CD14-positive monocyte (primary cell): Measurements from ENCODE around the gene SLC25A1. TPM values are rescaled to one million over a fixed set of nuclear protein-coding genes. Genes with fewer than 3 reads are reported as not detected.

ENCODE experiments used
- DNase-seq, 3 donors: peaks; one replicate each; pipeline ENCODE4 v3.0.0-alpha.2; 2011 to 2022
- H2AFZ ChIP-seq: 2 replicates; pipeline ENCODE4 v1.6.0; 2012; ENCODE audit warnings: mild to moderate bottlenecking, low read depth, low read length, inconsistent platforms; ENCODE audit not compliant: insufficient read depth, poor library complexity, severe bottlenecking
- H3K27ac ChIP-seq, 2 donors: 1 replicate in 1 of 2; 2 replicates in 1 of 2; pipeline ENCODE4 v1.5.1; 2012 to 2013; ENCODE audit warnings: low read length in 2 of 2, control low read depth in 1 of 2, inconsistent platforms in 1 of 2, low read depth in 1 of 2, mild to moderate bottlenecking in 1 of 2
- H3K27me3 ChIP-seq, 2 donors: one replicate each; pipeline versions ENCODE4 v1.6.0 to v1.6.1; 2011 to 2013; ENCODE audit warnings: low read length in 2 of 2; ENCODE audit not compliant: control insufficient read depth in 2 of 2, insufficient read depth in 2 of 2
- H3K36me3 ChIP-seq, 2 donors: replicated peaks in 1 of 2; 1 replicate in 1 of 2; 2 replicates in 1 of 2; pipeline versions ENCODE4 v1.5.1 to v1.6.1; 2012 to 2013; ENCODE audit warnings: low read length in 2 of 2, control low read depth in 1 of 2, inconsistent platforms in 1 of 2, mild to moderate bottlenecking in 1 of 2; ENCODE audit not compliant: insufficient read depth in 2 of 2, control insufficient read depth in 1 of 2
- H3K4me1 ChIP-seq, 2 donors: 1 replicate in 1 of 2; 2 replicates in 1 of 2; pipeline versions ENCODE4 v1.5.1 to v1.6.1; 2012 to 2013; ENCODE audit warnings: low read length in 2 of 2, control low read depth in 1 of 2, inconsistent platforms in 1 of 2, mild to moderate bottlenecking in 1 of 2, moderate library complexity in 1 of 2; ENCODE audit not compliant: insufficient read depth in 2 of 2, control insufficient read depth in 1 of 2
- H3K4me2 ChIP-seq: replicated peaks from 2 replicates; pipeline ENCODE3; 2012; ENCODE audit warnings: low read length, moderate library complexity, mild to moderate bottlenecking; ENCODE audit not compliant: poor library complexity, severe bottlenecking; ENCODE audit errors: extremely low read depth
- H3K4me3 ChIP-seq, 3 experiments: fragments of 200-600 bp in 1 of 3; sonication (generic) in 1 of 3; replicated peaks in 1 of 3; 1 replicate in 2 of 3; 2 replicates in 1 of 3; pipeline ENCODE4 v1.5.1; 2011 to 2013; ENCODE audit warnings: low read length in 3 of 3, mild to moderate bottlenecking in 3 of 3, control low read depth in 2 of 3, low read depth in 2 of 3, inconsistent platforms in 1 of 3, moderate library complexity in 1 of 3
- H3K79me2 ChIP-seq: 2 replicates; pipeline ENCODE4 v1.6.0; 2012; ENCODE audit warnings: mild to moderate bottlenecking, control low read depth, inconsistent platforms, low read length, moderate library complexity; ENCODE audit not compliant: insufficient read depth
- H3K9ac ChIP-seq: 2 replicates; pipeline ENCODE4 v1.6.0; 2017; ENCODE audit warnings: low read length, mild to moderate bottlenecking; ENCODE audit not compliant: insufficient read depth, poor library complexity, severe bottlenecking
- H3K9me3 ChIP-seq, 2 donors: replicated peaks in 1 of 2; 1 replicate in 1 of 2; 2 replicates in 1 of 2; pipeline versions ENCODE4 v1.5.1 to v1.6.1; 2012 to 2013; ENCODE audit warnings: low read length in 2 of 2, control low read depth in 1 of 2; ENCODE audit not compliant: control insufficient read depth in 1 of 2, insufficient read depth in 1 of 2
- H4K20me1 ChIP-seq: 2 replicates; pipeline ENCODE4 v1.6.0; 2012; ENCODE audit warnings: mild to moderate bottlenecking, low read length, control low read depth, moderate library complexity; ENCODE audit not compliant: insufficient read depth
- H3K27ac Mint-ChIP-seq, 7 donors: one replicate each; pipeline ENCODE4 v1.8.0; 2020; ENCODE audit warnings: mild to moderate bottlenecking in 7 of 7, mixed read lengths in 7 of 7, moderate library complexity in 6 of 7, inconsistent platforms in 2 of 7
- H3K27me3 Mint-ChIP-seq, 3 donors: one replicate each; pipeline ENCODE4 v1.8.0; 2021 to 2022; ENCODE audit warnings: low read depth in 3 of 3, mild to moderate bottlenecking in 3 of 3, mixed read lengths in 3 of 3, moderate library complexity in 3 of 3, inconsistent platforms in 1 of 3
- H3K36me3 Mint-ChIP-seq, 2 donors: one replicate each; pipeline ENCODE4 v1.8.0; 2020; ENCODE audit warnings: mixed read lengths in 2 of 2, inconsistent platforms in 1 of 2, mild to moderate bottlenecking in 1 of 2
- H3K4me1 Mint-ChIP-seq: one replicate; pipeline ENCODE4 v1.8.0; 2020; ENCODE audit warnings: mild to moderate bottlenecking, mixed read lengths
- H3K4me3 Mint-ChIP-seq, 2 donors: one replicate each; pipeline ENCODE4 v1.8.0; 2020; ENCODE audit warnings: mild to moderate bottlenecking in 2 of 2, mixed read lengths in 2 of 2, moderate library complexity in 1 of 2
- H3K9me3 Mint-ChIP-seq, 7 donors: one replicate each; pipeline ENCODE4 v1.8.0; 2020 to 2022; ENCODE audit warnings: mixed read lengths in 7 of 7, mild to moderate bottlenecking in 6 of 7, moderate library complexity in 6 of 7, inconsistent platforms in 2 of 7
- WGBS: methylation state at CpG from one replicate; pipeline ENCODE4 v1.1.5; 2013; ENCODE audit warnings: missing lambda C conversion rate; ENCODE audit not compliant: insufficient coverage; 5-methylcytosine and 5-hydroxymethylcytosine counted together
- intact Hi-C, 2 donors: fragments of 100-400 bp; cut with micrococcal nuclease; formaldehyde crosslinking; loops; one replicate each; pipeline versions ENCODE4 v1.15.0 to v1.15.1; 2023
- polyA plus RNA-seq, 3 donors: library from polyadenylated mRNA; depleted of rRNA in 1 of 3; unstranded in 2 of 3; stranded (reverse) in 1 of 3; fragments of 300-500 nt in 2 of 3; fragments of >200 nt in 1 of 3; fragmentation: Illumina TruSeq in 2 of 3; gene quantifications; 1 replicate in 2 of 3; 2 replicates in 1 of 3; pipeline ENCODE4 v1.2.3, GENCODE V29; 2012 to 2021
- TF ChIP-seq, protein P1 (sequence below): fragments of 200-600 bp; IDR thresholded peaks from one replicate; pipeline ENCODE4 v1.8.0; 2022; ENCODE audit warnings: antibody characterized with exemption, mild to moderate bottlenecking

SLC25A1 gene
- polyA plus RNA-seq, 3 donors, result 15.2 to 37.4 (median 35.1) TPM

DNA sequence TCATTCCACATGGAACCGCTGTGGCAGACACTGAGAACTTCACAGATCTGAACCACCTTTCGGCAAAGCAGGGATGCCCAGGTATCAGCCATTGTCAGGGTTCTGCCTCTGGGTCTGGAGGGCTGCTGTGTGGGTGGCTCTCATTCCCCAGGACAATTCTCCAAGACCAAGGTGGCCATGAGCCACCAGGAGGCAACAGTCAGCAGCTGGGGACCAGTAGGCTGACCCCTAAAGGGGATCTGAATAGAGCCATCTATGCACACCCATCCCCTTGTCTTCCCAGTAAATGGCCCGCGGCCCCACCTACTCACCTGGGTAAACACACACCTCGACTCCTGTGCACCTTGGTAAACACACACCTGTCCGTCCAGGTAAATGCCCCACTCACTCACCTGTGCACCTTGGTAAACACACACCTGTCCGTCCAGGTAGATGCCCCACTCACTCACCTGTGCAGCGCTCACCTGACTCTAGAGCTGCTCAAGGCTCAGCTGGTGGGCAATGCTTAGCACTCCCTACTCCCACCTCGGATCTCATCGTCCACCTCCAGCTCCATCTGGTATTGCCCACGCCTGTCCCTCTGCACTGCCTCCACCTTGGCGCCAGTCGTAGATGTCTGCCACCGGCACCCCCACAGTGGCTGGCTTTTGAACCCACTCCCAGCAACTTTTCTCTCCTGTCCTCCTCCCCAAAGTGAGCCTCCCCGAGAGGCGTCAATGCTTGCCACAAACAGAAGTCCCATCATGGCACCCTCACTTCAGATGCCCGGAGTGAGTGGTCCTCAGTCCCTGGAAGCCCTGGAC, 10.2 kb downstream of the SLC25A1 start:
- Histone ChIP-seq H3K4me1 (peaks cover 29 to 38% of the 10 kb centered on the region in 2 donors), H3K4me3 (no peak overlapping the region), H4K20me1 (no peaks in the 10 kb centered on the region), H3K9me3 (peaks cover 0 to 12% of the 10 kb centered on the region in 2 donors), H3K27ac (no peak overlapping the region), H3K27me3 (peaks cover 21 to 48% of the 10 kb centered on the region in 2 donors), H3K9ac (no peak overlapping the region), H3K4me2 (no peak overlapping the region), H3K36me3 (no peaks in the 10 kb centered on the region), H3K79me2 (peaks cover 21% of the 10 kb centered on the region), H2AFZ (no peak overlapping the region)
- Mint-ChIP-seq H3K4me3 (peak overlapping the region in 1 of 2 donors; percentile 69), H3K27ac (peak overlapping the region in 2 of 7 donors; percentile 63 to 64), H3K27me3 (peaks cover 47 to 66% (median 54%) of the 10 kb centered on the region in 3 donors), H3K36me3 (peaks cover 0 to 4% of the 10 kb centered on the region in 2 donors), H3K9me3 (peaks cover 0 to 21% (median 9%) of the 10 kb centered on the region in 7 donors), H3K4me1 (peaks cover 30% of the 10 kb centered on the region)
- WGBS, result 82% methylated on average over 16 of the region's 17 CpGs
- intact Hi-C loops, result no loop called here
- DNase-seq, result no peak
- TF ChIP-seq, protein P1, sequence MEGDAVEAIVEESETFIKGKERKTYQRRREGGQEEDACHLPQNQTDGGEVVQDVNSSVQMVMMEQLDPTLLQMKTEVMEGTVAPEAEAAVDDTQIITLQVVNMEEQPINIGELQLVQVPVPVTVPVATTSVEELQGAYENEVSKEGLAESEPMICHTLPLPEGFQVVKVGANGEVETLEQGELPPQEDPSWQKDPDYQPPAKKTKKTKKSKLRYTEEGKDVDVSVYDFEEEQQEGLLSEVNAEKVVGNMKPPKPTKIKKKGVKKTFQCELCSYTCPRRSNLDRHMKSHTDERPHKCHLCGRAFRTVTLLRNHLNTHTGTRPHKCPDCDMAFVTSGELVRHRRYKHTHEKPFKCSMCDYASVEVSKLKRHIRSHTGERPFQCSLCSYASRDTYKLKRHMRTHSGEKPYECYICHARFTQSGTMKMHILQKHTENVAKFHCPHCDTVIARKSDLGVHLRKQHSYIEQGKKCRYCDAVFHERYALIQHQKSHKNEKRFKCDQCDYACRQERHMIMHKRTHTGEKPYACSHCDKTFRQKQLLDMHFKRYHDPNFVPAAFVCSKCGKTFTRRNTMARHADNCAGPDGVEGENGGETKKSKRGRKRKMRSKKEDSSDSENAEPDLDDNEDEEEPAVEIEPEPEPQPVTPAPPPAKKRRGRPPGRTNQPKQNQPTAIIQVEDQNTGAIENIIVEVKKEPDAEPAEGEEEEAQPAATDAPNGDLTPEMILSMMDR, result no peak

DNA sequence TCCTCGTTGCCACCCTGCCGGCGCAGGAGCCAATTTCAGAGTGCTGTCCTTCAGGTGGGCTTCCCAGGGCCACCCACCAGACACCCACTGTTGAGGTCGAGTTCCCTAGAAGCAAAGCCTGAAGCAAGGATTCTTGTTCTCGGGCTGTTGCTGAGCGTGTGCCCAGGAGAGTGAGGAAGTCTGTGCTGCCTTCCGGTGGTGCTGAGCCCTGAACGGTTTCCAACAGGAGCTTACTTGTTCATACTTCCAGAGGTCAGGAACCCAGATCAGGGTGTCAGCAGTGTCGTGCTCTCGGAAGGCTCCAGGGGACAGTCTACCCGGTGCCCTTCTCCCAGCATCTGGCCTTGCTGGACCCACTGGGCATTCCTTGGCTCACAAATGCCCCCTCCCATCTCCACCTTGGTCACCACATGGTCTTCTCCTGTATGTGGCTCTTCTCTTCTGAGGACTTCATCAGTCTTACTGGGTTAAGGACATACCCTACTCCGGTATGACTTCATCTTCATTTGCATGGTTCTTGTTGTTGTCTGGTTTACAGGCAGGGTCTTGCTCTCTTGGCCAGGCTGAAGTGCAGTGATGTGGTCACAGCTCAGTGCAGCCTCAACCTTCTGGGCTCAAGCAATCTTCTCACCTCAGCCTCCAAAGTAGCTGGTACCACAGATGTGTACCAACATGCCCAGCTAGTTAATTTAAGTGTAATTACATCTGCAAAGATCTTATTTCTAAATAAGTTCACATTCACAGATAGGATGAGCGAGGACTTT, 11.2 kb downstream of the SLC25A1 start:
- Histone ChIP-seq H3K4me2 (no peak overlapping the region), H3K4me1 (peaks cover 19 to 28% of the 10 kb centered on the region in 2 donors), H3K27me3 (peaks cover 21 to 48% of the 10 kb centered on the region in 2 donors), H3K9ac (no peak overlapping the region), H3K4me3 (no peak overlapping the region), H3K36me3 (no peaks in the 10 kb centered on the region), H4K20me1 (no peaks in the 10 kb centered on the region), H3K79me2 (peaks cover 11% of the 10 kb centered on the region), H2AFZ (no peak overlapping the region), H3K27ac (no peak overlapping the region), H3K9me3 (peaks cover 0 to 12% of the 10 kb centered on the region in 2 donors)
- peaks cover 47 to 66% (median 56%) of the 10 kb centered on the region in 3 donors for H3K27me3 Mint-ChIP-seq
- peaks cover 0 to 21% (median 9%) of the 10 kb centered on the region in 7 donors for H3K9me3 Mint-ChIP-seq
- TF ChIP-seq, protein P1, result no peak
- H3K4me1 Mint-ChIP-seq, result peaks cover 20% of the 10 kb centered on the region
- 85% methylated on average over 12 of the region's 13 CpGs for WGBS
- H3K36me3 Mint-ChIP-seq, result peaks cover 0 to 4% of the 10 kb centered on the region in 2 donors
- H3K4me3 Mint-ChIP-seq, result peak overlapping the region in 1 of 2 donors; percentile 11
- H3K27ac Mint-ChIP-seq, result no peak overlapping the region
- intact Hi-C loops, result no loop called here
- no peak for DNase-seq
